Activated T-helper 9 cell treated with anti-CD3 and anti-CD28 coated beads, Interleukin-2, amount 50 U/mL, for 16 hours (primary cell): ENCODE data around the gene ZNF598.
"Not testable (repeated sequence)": the region's sequence is repeated elsewhere in the genome, so short reads cannot be mapped to it uniquely, and the experiment has no call there.

Source experiments
- DNase-seq: peaks from one replicate; pipeline ENCODE4 v3.0.0-alpha.2; 2020; ENCODE audit warnings: low read depth

The ZNF598 gene

DNA sequence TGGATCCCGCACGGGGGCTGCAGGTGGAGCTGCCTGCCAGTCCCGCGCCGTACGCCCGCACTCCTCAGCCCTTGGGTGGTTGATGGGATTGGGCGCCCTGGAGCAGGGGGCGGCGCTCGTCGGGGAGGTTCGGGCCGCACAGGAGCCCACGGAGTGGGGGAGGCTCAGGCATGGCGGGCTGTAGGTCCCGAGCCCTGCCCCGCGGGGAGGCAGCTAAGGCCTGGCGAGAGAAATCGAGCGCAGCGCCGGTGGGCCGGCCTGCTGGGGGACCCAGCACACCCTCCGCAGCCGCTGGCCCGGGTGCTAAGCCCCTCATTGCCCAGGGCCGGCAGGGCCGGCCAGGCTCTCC is 51.5 kb downstream of the ZNF598 start:
- DNase-seq = not testable (repeated sequence)

DNA sequence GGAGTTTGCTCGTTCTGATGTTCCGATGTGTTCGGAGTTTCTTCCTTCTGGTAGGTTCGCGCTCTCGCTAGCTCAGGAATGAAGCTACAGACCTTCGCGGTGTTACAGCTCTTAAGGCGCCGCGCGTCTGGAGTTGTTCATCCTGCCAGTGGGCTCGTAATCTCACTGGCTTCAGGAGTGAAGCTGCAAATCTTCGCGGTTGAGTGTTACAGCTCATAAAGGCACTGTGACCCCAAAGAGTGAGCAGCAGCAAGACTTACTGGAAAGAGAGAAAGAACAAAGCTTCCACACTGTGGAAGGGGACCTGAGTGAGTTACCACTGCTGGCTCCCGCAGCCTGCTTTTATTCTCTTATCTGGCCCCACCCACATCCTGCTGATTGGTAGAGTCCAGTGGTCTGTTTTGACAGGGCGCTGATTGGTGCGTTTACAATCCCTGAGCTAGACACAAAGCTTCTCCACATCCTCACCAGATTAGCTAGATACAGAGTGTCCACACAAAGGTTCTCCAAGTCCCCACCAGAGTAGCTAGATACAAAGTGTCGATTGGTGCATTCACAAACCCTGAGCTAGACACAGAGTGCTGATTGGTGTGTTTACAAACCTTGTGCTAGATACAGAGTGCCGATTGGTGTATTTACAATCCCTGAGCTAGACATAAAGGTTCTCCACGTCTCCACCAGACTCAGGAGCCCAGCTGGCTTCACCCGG is 52.0 kb downstream of the ZNF598 start:
- DNase-seq = not testable (repeated sequence)

DNA sequence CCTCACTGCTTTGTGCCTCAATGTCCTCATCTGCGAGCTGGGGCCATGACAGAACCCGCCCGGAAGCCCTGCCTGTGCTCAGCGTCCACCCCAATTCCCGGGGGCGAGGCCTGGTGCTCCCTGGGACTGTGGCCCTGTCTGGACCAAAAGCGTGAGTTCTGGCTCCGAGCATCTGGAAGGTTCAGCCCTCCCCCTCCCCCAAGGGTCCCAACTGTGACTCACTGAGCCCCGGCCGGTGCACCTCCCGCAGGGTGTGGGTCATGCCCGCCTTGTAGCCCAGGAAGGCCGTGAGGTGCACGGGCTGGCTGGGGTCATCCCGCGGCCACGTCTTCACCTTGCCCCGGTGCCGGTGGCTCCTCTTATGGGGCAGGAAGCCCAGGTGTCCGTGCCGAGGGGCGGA is 55.9 kb downstream of the ZNF598 start:
- no peak for DNase-seq

DNA sequence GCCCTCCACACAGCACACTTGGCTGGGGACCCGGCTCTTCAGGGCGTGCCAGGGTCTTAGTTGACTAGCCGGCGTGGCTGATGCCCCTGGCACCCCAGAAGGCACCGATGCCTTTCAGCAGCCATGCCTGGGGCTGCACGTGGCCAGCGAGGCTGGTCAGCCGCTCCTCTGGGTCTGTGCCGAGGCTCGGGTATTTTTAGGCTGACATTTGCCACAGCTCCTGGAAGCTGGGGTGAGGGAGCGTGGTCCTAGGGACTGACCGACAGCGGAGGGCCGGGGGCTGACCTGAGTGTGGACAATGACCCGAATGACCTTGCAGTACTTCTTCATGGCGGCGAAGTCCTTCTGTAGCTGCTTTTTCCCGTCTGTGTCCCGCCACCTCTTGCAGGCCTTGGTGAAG is 59.1 kb downstream of the ZNF598 start:
- DNase-seq = no peak

DNA sequence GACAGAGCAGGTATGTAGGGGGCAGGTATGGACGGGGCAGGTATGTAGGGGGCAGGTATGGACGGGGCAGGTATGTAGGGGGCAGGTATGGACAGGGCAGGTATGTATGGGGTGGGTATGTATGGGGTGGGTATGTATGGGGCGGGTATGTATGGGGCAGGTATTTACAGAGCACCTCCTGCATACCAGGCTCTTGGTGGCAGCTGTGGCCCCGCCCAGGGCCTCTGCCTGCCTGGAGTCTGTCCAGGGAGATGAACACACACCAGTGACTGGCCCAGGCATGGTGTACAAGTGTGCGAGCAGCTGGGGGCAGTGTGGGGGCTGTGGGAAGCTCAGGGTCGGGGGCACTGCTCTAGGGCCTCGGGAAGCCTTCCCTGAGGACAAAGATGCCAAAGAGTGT is 59.6 kb downstream of the ZNF598 start:
- DNase-seq = no peak

DNA sequence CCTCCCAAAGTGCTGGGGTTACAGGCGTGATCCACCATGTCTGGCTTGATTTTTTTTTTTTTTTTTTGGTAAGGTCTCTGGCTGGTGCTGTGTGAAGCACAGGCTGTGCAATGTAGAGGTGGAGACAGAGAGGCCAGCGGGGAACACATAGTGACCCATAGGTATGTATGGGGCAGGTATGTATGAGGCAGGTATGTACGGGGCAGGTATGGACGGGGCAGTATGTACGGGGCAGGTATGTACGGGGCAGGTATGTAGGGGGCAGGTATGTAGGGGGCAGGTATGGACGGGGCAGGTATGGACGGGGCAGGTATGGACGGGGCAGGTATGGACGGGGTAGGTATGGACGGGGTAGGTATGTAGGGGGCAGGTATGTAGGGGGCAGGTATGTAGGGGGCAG is 60.1 kb downstream of the ZNF598 start:
- DNase-seq = no peak
